K562 (cell line): ENCODE results near the gene YWHAB. TPM values are rescaled to one million over a fixed set of nuclear protein-coding genes. Genes with fewer than 3 reads are reported as not detected.

ENCODE experiments used
- ATAC-seq: fragments of 200-7000 bp; cut with Tn5 transposase; 3 replicates; pipeline ENCODE4 v1.9.1; 2020; ENCODE audit warnings: moderate library complexity
- BruUV-seq: library from RNA; stranded (reverse); fragments of 400-500 nt; replicated peaks from 2 replicates; lab custom pipeline; 2021; lab: Mats Ljungman, UMichigan
- CTCF ChIA-PET: fragments of 300-600 bp; formaldehyde crosslinking; extraction: SDS; loops from one replicate; lab custom pipeline; 2021; ENCODE audit warnings: low intra/inter-chr PET ratio; lab: Yijun Ruan, JAX
- POLR2A ChIA-PET: fragments of 300-600, 350-650 bp; sonication (Branson Sonifier 250); formaldehyde crosslinking; extraction: SDS; loops from one replicate; lab custom pipeline; 2021; ENCODE audit warnings: antibody characterized with exemption, inconsistent platforms; lab: Yijun Ruan, JAX
- DNase-seq, 4 experiments: peaks; one replicate each; pipeline versions ENCODE4 v3.0.0 to v3.0.0-alpha.2; 2011 to 2018; ENCODE audit warnings: low spot score in 3 of 4, mixed read lengths in 3 of 4; ENCODE audit errors: extremely low read depth in 1 of 4
- FAIRE-seq: peaks from 2 replicates; lab custom pipeline; 2011; peaks lifted over from hg19 to GRCh38; lab: Jason Lieb, UNC
- H2AFZ ChIP-seq: 2 replicates; pipeline ENCODE4 v1.6.0; 2011; ENCODE audit warnings: low read depth, low read length, control low read depth, inconsistent platforms
- H3K27ac ChIP-seq: fragments of 200-600 bp; 3 replicates; pipeline ENCODE4 v1.8.0; 2011; ENCODE audit warnings: low read depth, mild to moderate bottlenecking, control low read depth, inconsistent platforms, low read length, moderate library complexity, mixed read lengths; ENCODE audit errors: extremely low read depth
- H3K27me3 ChIP-seq, 2 experiments: fragments of 300-600 bp in 1 of 2; 2 replicates in 1 of 2; 3 replicates in 1 of 2; pipeline versions ENCODE4 v1.6.0 to v1.8.0; 2011; ENCODE audit warnings: inconsistent platforms in 2 of 2, low read length in 2 of 2, mild to moderate bottlenecking in 1 of 2, mixed read lengths in 1 of 2, moderate library complexity in 1 of 2; ENCODE audit not compliant: control insufficient read depth in 2 of 2, insufficient read depth in 2 of 2
- H3K36me3 ChIP-seq: fragments of 300-600 bp; 3 replicates; pipeline ENCODE4 v1.8.0; 2011; ENCODE audit warnings: mild to moderate bottlenecking, low read length, inconsistent platforms; ENCODE audit not compliant: control insufficient read depth, insufficient read depth
- H3K4me1 ChIP-seq, 2 experiments: fragments of 200-600 bp in 1 of 2; replicated peaks in 1 of 2; 2 replicates in 1 of 2; 3 replicates in 1 of 2; pipeline versions ENCODE4 v1.5.1 to v1.8.0; 2011; ENCODE audit warnings: inconsistent platforms in 2 of 2, low read length in 2 of 2, mild to moderate bottlenecking in 1 of 2, mixed read lengths in 1 of 2, moderate library complexity in 1 of 2; ENCODE audit not compliant: control insufficient read depth in 2 of 2, insufficient read depth in 2 of 2
- H3K4me2 ChIP-seq: 2 replicates; pipeline ENCODE4 v1.6.1; 2011; ENCODE audit warnings: low read length, control low read depth, inconsistent platforms, mixed read lengths; ENCODE audit not compliant: insufficient read depth
- H3K4me3 ChIP-seq: fragments of 200-600 bp; sonication (generic), shearing (Covaris generic); 2 replicates; pipeline ENCODE4 v1.5.1; 2016; ENCODE audit warnings: control low read depth, inconsistent platforms
- H3K79me2 ChIP-seq: fragments of 200-600 bp; 3 replicates; pipeline ENCODE4 v1.8.0; 2011; ENCODE audit warnings: low read length, inconsistent platforms; ENCODE audit not compliant: control insufficient read depth, insufficient read depth
- H3K9ac ChIP-seq, 2 experiments: 2 replicates each; pipeline versions ENCODE4 v1.6.0 to v1.6.1; 2011; ENCODE audit warnings: low read depth in 2 of 2, low read length in 2 of 2, control low read depth in 1 of 2, inconsistent platforms in 1 of 2, mild to moderate bottlenecking in 1 of 2, mixed read lengths in 1 of 2; ENCODE audit not compliant: insufficient read depth in 1 of 2
- H3K9me1 ChIP-seq: one replicate; pipeline ENCODE4 v1.6.0; 2011; ENCODE audit warnings: inconsistent platforms, mild to moderate bottlenecking, low read length, moderate library complexity; ENCODE audit not compliant: control insufficient read depth, insufficient read depth
- H3K9me3 ChIP-seq: replicated peaks from 2 replicates; pipeline ENCODE4 v1.5.1; 2011; ENCODE audit warnings: low read depth, low read length, inconsistent platforms; ENCODE audit not compliant: control insufficient read depth, insufficient read depth
- H4K20me1 ChIP-seq: replicated peaks from 2 replicates; pipeline ENCODE4 v1.6.1; 2011; ENCODE audit warnings: low read length, inconsistent platforms, mixed read lengths; ENCODE audit not compliant: control insufficient read depth, insufficient read depth
- CREB3L1 ChIP-seq: fragments of 450-650 bp; IDR thresholded peaks from 2 replicates; pipeline ENCODE4 v1.6.1; 2014; ENCODE audit warnings: low read depth, mild to moderate bottlenecking, moderate library complexity, borderline replicate concordance
- FOXJ3 ChIP-seq: sonication (generic); formaldehyde crosslinking; IDR thresholded peaks from 2 replicates; pipeline ENCODE4 v1.4.0; 2020; ENCODE audit warnings: mild to moderate bottlenecking, missing genetic modification reagents
- GTF3C2 ChIP-seq: IDR thresholded peaks from 3 replicates; pipeline ENCODE4 v1.6.1; 2011; ENCODE audit warnings: borderline replicate concordance, mild to moderate bottlenecking, moderate library complexity; ENCODE audit not compliant: insufficient read length; ENCODE audit errors: extremely low read depth
- HDAC6 ChIP-seq: IDR thresholded peaks from 2 replicates; pipeline ENCODE4 v1.6.1; 2012; ENCODE audit warnings: low read depth, mild to moderate bottlenecking, control low read depth, inconsistent platforms, low read length, moderate library complexity
- HOXB6 ChIP-seq: fragments of 250-450 bp; sonication (Bioruptor Pico); IDR thresholded peaks from 2 replicates; pipeline ENCODE4 v1.5.1; 2022; ENCODE audit warnings: mild to moderate bottlenecking, borderline replicate concordance
- JUND ChIP-seq, 2 experiments: IDR thresholded peaks; 2 replicates in 1 of 2; 3 replicates in 1 of 2; pipeline ENCODE4 v1.6.1; 2011; ENCODE audit warnings: borderline replicate concordance in 2 of 2, low read depth in 2 of 2, low read length in 2 of 2, improper control_type of control experiment in 1 of 2, missing biosample characterization in 1 of 2, missing genetic modification characterization in 1 of 2, missing genetic modification reagents in 1 of 2
- SMAD4 ChIP-seq: fragments of 250-450 bp; sonication (Bioruptor Pico); conservative IDR thresholded peaks from 2 replicates; pipeline ENCODE4 v1.8.0; 2021; ENCODE audit warnings: inconsistent platforms, mild to moderate bottlenecking, moderate library complexity
- TRIM28 ChIP-seq: fragments of 450-650 bp; IDR thresholded peaks from 2 replicates; pipeline ENCODE4 v1.6.1; 2017
- VEZF1 ChIP-seq: fragments of 200-800 bp; sonication (Bioruptor generic); IDR thresholded peaks from 2 replicates; pipeline ENCODE4 v1.6.1; 2017; ENCODE audit warnings: missing genetic modification characterization, missing compliant biosample characterization
- ZHX1 ChIP-seq: fragments of 150-350 bp; conservative IDR thresholded peaks from 2 replicates; pipeline ENCODE4 v1.6.1; 2014; ENCODE audit warnings: low read length
- WGBS: fragments of 100-300 bp; shearing (Covaris generic); methylation state at CpG from one replicate; pipeline ENCODE4 v1.1.6; 2016; ENCODE audit warnings: low coverage, mixed read lengths; ENCODE audit not compliant: insufficient coverage; ENCODE audit errors: missing lambda C conversion rate; 5-methylcytosine and 5-hydroxymethylcytosine counted together
- in situ Hi-C: fragments of 300-500 bp; cut with MboI; formaldehyde crosslinking; loops from 4 replicates; pipeline ENCODE4 v1.15.0; 2018; ENCODE audit warnings: inconsistent platforms, mixed read lengths
- intact Hi-C: fragments of 100-400 bp; cut with micrococcal nuclease; formaldehyde crosslinking; loops from 2 replicates; pipeline ENCODE4 v1.14.2; 2022
- polyA plus RNA-seq, 8 experiments: library from polyadenylated mRNA; depleted of rRNA in 4 of 8; stranded (reverse) in 5 of 8; unstranded in 3 of 8; fragments of >200 nt; fragmentation: Nextera tagmentation in 2 of 8; fragmentation: Illumina TruSeq in 1 of 8; extraction: Ambion mirVana in 2 of 8; extraction: Trizol in 1 of 8; gene quantifications; 2 replicates each; pipeline versions ENCODE4 v1.2.1 to v1.2.3, GENCODE V29; 2011 to 2014; ENCODE audit warnings: inconsistent platforms in 1 of 8, missing spikeins in 1 of 8
- total RNA-seq, 7 experiments: library from RNA; depleted of rRNA in 6 of 7; stranded (reverse); fragments of >200 nt in 6 of 7; fragmentation: Illumina TruSeq in 2 of 7; extraction: Trizol in 2 of 7; gene quantifications; 2 replicates each; pipeline versions ENCODE4 v1.2.1 to v1.2.3, GENCODE V29; 2011 to 2021; ENCODE audit warnings: low replicate concordance in 1 of 7

The YWHAB gene
- total and polyA plus RNA-seq, 9 of the 15 experiments (the other 6 are each of a cell fraction or from before 2014, with no cell fraction given) = 60.6 to 185 (median 96.1) TPM

- CTCF ChIA-PET = no interaction called here
- Histone ChIP-seq H3K4me1 (no peaks in the 10 kb centered on the region), H3K9me1 (no peaks in the 10 kb centered on the region), H3K79me2 (no peaks in the 10 kb centered on the region), H3K36me3 (peaks cover 56% of the 10 kb centered on the region; the same call in 2 of the 3 replicates), H3K4me3 (no peak overlapping the region), H3K27ac (no peak overlapping the region), H4K20me1 (no peaks in the 10 kb centered on the region; the same call in 1 of the 2 replicates), H3K9me3 (no peaks in the 10 kb centered on the region), H3K27me3 (no peaks in the 10 kb centered on the region), H2AFZ (no peak overlapping the region), H3K9ac (no peak overlapping the region), H3K4me2 (no peak overlapping the region)
- FAIRE-seq (no peak), ATAC-seq (no peak), DNase-seq (no peak)
- 56% methylated on average over 3 of the region's 3 CpGs for WGBS
- intact Hi-C loops (no loop called here), in situ Hi-C loops (no loop called here)
- BruUV-seq = TSS peak; percentile 56
- POLR2A ChIA-PET = interaction anchor here (0.6 to 2.8 kb wide), 3 partner anchors 9 to 28 kb away, joined by 3 to 15 read pairs (median 5); partner anchors contain the start of gene TOMM34
- TF ChIP-seq VEZF1 (CRISPR knock-in tag) (no peak), GTF3C2 (no peak), CREB3L1 (no peak), FOXJ3 (CRISPR knock-in tag) (no peak), JUND (IDR thresholded peaks at IDR 0.05; ENCODE audit: borderline replicate concordance, low read depth, low read length) (no peak), JUND (tag; IDR thresholded peaks at IDR 0.05; ENCODE audit: borderline replicate concordance, low read depth, low read length) (no peak), HOXB6 (CRISPR knock-in tag) (no peak), SMAD4 (CRISPR knock-in tag) (no peak), TRIM28 (no peak), HDAC6 (no peak), ZHX1 (no peak)
Measured at GRCh38 chr20:44931911-44932310, 46.4 kb downstream of the YWHAB start.
